ENCODE data around the gene TEX101.
A peak's percentile ranks its signal among the peaks of the same experiment; 100 is the strongest.
"Not testable (repeated sequence)": the region's sequence is repeated elsewhere in the genome, so short reads cannot be mapped to it uniquely, and the experiment has no call there.

The TEX101 gene

DNA sequence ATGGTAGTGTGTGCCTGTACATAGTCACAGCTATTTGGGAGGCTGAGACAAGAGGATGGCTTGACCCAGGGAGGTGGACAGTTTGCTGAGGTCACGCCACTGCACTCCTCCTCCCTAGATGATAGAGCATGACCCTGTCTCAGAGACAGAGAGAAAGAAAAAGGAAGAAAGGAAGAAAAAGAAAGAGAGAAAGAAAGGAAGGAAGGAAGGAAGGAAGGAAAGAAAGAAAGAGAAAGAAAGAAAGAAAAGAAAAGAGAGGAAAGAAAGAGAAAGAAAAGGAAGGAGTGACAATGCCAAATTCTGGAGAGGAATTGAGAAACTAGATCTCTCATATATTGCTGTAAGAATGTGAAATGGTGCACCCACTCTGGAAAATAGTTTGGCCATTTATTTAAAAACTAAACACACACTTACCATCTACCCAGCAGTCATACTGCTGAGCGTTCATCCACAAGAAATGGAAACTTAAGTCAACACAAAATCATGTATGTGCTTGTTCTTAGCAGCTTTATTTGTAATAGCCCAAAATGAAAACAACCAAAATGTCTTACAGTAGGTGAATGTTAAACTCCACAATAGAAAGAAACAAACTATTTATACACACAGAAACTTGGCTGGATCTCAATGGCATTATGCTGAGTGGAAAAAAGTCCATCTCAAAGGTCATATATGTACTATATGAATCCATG is 7.5 kb downstream of the TEX101 start:
- no peak for DNase-seq

DNA sequence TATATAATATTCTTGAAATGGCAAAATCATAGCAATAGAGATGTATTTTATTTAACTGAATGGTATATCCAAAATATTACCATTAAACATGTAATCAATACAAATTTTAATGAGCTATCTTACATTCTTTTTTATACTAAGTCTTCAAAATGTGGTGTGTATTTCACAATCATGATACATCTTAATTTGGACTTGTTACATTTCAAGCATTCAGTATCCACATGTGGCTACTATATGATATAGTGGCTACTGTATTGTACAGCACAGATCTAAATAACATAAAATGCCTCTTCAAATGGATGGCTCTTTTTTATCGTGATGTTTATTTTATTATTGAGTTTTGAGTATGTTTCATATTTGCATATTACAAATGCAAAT is 8.0 kb downstream of the TEX101 start:
- DNase-seq = no peak

DNA sequence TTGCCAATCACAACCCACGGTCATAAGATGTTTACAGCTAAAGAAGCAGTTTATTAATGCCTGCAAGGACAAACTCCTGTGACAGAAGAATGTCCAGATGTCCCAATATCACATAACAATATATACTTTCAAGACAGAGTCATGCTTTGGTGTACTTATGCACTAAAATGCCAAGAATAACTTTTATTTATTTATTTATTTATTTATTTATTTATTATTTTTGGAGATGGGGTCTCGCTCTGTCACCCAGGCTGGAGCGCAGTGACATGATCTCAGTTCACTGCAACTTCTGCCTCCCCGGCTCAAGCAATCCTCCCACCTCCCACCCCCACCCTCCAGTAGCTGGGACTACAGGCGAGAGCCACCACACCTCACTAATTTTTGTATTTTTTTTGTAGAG is 9.1 kb downstream of the TEX101 start:
- DNase-seq = no peak

DNA sequence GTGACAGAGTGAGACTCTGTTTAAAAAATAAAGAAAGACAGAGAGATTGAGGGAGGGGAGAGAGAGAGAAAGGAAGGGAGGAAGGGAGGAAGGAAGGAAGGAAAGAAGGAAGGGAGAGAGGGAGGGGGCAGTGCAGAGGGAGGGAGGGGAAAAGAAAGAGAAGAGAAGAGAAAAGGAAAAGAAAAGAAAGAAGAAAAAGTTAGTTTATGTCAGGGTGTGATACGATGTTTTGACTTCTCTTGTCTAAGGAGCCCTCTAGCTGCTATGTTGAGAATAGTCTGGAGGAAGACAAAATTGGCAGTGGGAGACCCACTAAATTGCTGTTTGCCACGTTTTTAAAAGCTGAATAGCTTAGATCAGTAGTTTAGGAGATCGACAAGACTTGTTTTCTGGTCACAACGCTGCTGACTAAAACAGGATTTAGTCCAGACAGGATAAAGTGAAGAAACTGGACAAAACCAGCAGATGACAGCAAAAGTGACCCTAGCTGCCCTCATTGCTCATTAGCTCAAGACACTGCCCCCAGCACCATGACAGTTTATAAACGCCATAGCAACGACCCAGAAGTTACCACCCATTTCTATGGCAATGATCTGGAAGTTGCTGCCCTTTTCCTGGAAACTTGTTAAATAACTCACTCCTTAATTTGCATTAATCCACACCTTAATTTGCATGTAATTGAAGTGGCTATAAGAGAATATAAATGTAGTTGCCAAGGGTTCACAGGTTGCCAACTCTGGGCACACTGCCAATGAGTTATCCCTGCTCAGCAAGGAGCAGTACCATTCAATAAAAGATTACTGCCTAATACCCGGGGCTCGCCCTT is 11.1 kb downstream of the TEX101 start:
- DNase-seq = no peak

DNA sequence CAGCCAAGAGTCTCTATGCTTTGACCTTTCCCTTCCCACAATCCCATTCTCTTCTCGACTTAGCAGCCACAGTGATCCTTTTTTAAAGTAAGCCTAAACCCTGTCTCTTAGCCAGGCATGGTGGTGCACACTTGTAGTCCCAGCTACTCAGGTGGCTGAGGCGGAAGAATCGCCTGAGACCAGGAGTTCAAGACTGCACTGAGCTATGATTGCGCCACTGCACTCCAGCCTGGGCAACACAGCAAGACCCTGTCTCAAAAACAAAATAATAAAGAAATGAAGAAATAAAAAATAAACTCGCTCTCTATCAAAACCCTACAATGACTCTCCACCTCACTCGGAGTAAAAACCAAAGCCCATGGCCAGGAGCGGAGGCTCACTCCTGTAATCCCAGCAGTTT is 14.7 kb downstream of the TEX101 start:
- no peak for DNase-seq

DNA sequence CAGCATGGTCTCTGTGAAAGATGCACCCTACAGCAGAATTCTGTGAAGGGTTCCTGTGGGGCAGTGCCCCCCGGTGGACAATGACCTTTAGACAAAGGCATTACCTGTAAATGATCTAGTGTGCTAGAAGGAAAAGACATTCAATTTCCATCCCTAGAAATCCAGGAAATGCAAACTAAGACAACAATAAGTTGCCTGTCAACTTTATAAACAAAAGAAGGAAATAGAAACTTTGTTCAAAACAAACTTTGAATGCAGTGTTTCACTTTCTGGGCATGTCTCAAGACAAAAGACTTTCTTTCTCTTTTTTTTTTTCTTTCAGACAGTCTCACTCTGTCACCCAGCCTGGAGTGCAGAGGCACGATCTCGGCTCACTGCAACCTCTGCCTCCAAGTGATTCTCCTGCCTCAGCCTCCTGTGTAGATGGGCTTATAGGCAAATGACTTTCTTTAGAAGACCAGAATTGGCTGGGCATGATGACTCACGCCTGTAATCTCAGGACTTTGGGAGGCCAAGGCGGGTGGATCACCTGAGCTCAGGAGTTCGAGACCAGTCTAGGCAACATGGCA is 15.5 kb downstream of the TEX101 start:
- DNase-seq = no peak

DNA sequence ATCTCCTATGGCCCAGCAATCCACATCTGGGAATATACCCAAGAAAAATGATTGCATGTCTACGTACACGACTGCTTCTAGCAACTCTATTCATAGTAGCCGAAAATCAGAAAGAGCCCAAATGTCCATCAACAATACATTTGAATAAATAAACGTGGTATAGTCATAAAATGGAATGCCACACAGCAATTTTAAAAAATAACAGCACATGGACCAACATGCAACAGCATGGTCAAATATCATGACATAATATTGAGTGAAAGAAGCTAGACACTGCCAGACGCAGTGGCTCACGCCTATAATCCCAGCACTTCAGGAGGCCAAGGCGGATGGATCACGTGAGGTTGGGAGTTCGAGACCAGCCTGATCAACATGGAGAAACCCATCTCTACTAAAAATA is 16.3 kb downstream of the TEX101 start:
- DNase-seq = no peak

DNA sequence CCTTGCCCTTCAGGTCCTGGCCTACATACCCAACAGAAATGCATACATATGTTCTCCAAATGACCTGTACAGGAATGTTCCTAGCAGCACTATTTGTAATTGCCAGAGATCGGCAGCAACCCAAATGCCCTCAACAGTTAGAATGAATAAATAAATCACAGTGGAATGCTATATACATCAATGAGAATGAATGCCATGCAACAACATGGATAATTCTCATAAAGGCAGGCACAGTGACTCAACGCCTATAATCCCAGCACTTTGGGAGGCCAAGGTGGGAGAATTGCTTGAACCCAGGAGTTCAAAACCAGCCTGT is 18.6 kb downstream of the TEX101 start:
- DNase-seq = no peak

DNA sequence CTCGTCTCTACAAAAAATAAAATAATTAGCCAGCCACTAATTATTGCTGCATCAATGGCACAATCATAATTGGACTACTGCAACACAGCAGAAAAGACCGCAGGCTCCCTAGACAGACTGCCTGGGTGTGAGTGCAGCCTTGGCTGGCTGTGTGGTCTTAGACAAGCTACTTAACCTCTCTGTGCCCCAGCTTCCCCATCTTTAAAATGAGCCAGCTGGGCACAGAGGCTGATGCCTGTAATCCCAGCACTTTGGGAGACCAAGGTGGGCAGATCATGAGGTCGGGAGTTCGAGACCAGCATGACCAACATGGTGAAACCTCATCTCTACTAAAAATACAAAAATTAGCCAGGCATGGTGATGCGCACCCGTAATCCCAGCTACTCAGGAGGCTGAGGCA is 19.0 kb downstream of the TEX101 start:
- DNase-seq = no peak

DNA sequence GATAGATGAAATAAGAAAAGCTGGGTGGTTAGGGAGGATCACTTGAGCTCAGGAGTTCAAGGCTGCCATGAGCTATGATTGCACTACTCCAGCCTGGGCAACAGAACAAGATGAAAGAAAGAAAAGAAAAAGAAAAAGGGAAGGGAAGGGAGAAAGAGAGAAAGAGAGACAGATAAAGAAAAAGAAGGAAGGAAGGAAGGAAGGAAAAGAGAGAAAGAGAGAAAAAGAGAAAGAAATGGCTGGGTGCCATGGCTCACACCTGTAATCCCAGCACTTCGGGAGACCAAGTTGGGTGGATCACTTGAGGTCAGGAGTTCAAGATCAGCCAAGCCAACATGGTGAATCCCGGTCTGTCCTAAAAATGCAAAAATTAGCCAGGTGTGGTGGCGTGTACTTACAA is 21.1 kb downstream of the TEX101 start:
- no peak for DNase-seq

DNA sequence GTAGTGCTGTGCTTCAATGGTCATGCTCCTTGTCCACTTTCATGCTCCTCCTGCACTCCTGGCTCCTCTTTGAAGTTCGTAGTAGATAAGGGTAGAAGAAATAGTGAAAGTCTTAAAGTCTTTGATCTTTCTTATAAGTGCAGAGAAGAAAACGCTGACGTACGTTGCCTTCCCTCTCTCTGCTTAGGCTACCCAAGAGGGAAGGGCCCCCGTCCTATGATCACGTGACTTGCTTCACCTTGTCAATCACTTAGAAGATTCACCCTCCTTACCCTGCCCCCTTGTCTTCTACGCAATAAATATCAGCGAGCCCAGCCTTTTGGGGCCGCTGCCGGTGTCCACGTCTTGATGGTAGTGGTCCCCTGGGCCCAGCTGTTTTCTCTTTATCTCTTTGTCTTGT is 22.6 kb downstream of the TEX101 start:
- DNase-seq = not testable (repeated sequence)

DNA sequence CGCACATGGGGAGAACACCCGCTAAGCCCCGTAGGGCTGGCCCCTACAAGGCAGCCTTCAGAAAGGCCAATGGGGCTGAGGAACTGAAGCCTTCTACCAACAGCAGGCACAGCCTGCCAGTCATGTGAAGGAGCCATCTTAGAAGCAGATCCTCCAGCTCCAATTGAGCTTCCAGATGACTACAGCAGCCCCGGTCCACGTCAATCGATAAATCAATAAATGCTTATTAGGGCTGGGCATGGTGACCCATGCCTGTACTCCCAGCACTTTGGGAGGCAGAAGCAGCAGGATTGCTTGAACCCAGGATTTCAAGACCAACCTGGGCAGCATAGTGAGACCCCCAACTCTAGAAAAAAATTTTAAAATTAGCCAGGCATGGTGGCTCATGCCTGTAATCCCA is 23.0 kb downstream of the TEX101 start:
- DNase-seq = no peak

DNA sequence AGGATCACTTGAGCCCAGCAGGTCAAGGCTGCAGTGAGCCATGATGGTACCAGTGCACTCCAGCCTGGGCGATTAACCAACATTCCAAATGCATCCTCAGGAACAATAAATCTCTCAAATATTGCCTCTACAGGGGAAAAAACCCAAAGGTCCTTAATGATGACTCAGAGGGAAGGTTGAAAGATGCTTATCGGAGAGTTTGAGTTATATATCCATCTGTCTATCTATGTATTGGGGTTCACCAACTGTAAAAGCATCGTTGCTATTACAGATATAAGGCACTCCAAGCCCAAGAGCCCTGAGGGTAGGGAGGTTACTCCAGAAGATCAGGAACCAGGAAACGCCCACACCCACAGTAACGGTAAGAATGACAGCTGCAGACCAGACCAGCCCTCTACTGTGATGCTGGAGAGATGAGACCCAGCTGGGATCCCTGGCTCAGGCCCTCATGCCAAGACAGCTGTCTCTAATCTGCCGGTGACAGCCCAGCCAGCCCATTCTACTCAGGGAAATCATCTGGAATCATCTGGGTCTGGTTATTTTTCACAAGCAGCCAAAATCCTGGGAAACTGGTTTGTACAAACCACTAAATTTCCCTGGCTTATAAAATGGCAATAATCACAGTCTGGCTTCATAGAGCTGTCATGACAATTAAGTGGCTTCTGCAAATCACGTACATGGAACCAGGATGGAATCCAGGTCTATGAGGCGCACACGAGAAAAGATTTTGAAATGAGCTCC is 23.8 kb downstream of the TEX101 start:
- peak; percentile 15 for DNase-seq

DNA sequence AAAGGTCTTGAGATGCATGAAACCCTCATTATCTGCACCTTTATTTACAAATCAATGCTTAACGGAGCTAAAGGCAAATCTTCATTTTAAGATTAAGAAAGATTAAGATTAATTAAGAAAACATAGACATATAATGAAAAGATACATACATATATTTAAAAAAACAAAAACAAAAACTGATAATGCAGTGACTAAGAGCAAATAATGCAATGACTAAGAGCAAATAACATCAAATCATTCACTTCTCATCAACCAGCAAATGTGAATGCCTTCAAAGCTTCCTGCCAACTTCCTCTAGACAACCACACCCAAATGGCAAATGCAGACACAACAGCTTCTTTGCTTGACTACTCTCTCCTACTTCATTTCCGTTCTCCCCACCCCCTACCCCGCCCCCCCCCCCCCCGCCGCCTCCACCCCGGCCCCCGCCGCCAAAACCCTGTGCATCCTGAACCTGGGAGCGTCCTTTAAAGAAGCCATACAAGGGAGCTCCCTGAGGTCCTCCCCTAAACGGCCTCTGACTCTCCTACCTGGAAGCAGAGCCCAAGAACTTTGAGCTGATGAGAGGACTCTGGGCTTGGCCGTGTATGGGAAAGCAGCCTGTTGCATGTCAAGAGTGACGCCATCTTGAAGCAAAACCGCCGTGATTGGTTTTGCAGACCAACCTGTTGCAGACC is 24.5 kb downstream of the TEX101 start:
- DNase-seq = no peak

DNA sequence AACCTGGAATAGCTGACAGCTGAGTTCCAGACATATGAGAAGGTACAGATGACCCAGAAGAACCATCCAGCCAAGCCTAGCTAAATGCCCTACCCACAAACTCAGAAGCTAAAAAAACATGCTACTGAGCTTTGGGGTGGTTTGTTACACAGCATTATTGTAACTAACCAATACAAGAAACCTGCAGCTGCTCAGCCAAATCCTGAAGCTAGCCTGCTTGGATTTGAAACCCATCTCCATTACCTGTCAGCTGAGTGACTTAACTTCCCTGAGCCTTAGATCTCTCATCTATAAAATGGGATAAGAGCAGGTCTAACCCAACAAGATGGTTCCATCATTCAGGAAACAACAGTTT is 25.0 kb downstream of the TEX101 start:
- DNase-seq = no peak

DNA sequence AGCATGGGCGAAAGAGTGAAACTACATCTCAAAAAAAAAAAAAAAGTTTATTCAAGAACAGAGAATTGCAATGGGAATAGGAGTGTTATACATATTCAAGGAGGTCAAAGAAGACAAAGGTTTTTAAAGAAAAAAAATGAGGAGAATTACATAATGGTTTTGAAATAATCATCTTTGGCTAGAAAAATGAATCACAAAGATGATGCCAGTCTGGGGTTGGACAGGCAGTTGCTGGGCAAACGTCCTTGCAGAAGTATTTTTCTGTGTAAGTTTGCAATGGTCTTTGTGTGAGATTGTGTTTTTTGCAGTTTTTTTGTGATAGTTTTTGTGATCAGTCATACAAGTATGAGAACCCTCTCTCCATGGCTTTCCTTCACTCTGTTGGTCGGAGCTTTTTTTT is 27.0 kb downstream of the TEX101 start:
- DNase-seq = no peak

DNA sequence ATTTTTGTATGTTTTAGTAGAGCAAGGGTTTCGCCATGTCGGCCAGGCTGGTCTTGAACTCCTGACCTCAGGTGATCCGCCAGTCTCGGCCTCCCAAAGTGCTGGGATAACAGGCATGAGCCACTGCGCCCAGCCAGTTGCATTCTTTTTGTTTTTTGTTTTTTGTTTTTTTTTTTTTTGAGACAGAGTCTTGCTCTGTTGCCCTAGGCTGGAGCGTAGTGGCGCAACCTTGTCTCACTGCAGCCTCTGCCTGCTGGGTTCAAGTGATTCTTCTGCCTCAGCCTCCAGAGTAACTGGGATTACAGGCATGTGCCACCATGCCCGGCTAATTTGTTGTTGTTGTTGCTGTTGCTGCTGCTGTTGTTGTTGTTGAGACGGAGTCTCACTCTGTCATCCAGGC is 29.4 kb downstream of the TEX101 start:
- not testable (repeated sequence) for DNase-seq

DNA sequence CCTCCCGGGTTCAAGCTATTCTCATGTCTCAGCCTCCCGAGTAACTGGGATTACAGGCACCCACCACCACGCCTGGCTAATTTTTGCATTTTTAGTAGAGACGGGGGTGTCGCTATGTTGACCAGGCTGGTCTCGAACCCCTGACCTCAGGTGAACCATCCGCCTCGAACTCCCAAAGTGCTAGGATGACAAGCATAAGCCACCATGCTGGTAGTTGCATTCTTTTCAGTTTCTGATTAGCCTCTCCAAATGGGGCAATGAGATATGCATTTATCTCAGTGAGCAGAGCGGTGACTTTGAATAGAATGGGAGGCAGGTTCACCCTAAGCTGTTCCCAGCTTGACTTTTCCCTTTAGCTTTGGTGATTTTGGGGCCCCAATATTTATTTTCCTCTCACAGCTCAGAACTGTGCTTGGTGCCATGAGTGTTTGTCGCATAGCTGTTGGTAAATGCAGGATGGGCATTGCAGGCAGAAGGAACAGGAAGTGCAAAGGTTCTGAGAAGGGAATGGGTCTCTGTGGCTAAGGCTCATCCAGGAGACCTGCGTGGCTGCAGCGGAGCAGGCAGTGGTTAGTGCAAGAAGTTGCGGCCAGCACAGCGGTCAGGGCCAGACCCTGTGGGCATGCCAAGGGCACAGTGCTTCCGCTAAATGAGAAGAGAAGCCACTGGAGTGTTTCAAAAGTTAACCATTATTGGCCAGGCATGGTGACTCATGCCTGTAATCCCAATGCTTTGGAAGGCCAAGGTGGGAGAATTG is 30.0 kb downstream of the TEX101 start:
- no peak for DNase-seq

DNA sequence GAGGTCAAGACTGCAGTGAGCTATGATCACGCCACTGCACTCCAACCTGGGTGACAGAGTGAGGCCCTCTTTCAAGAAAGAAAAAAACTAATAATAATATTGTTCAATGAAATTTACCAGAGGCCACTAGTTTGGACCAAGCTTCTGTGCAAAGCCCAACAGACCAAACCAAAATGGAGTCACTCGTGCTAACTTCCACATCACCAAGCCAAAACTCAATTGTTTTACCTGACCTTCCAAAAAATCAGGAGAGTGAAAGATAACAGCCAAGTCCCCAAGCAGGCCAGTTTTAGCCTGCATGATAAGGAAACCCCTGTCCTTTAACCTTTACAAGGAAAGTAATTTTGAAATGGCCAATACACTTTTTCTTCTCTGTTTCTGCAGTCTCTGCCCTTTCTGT is 30.7 kb downstream of the TEX101 start:
- DNase-seq = no peak

DNA sequence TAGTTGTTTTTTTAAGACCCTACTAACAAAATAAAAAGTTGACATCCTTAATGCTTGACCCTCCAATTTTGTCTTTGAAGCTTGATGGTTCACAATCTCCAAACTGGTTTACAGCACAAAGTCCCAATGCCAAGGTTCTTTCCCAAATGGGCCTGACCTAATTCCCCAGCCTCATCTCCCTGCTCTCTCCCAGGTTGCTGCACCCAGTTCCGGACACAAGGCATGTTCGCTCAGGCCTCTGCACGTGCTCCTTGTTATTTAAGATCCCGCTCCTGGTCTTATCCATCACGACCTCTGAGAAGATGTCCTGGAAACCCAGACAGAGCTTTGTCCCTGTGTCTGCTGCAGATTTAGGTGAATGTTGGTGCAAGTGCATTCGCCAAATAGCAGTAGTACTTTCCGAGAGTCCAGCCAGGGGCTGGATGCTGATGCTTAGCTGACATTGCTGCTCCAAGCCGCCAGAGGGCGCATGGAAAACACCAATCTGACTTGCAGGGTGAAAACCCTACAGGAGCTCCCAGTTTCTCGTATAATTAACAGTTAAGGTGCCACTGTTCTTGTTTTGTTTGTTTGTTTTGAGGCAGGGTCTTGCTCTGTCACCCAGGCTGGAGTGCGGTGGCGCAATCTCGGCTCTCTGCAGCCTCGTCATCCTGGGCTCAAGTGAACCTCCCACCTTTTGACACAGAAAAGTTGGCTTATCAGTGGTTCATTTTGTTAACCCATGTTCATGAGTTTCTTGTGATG is 32.2 kb downstream of the TEX101 start:
- peak; percentile 59 for DNase-seq

DNA sequence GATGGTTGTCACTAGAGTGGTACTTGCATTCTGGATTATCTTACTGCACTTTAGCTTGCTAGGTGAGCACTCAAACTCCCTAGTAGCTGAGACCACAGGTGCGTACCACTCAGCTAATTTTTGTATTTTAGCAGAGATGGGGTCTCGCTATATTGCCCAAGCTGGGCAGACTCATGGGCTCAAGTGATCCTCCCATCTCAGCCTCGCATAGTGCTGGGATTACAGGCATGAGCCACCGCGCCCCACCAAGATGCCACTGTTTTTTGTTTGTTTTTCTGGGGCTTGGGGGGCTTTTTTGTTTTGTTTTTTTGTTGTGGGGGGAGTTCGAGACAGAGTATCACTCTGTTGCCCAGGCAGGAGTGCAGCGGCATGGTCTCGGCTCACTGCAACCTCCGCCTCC is 33.0 kb downstream of the TEX101 start:
- no peak for DNase-seq

DNA sequence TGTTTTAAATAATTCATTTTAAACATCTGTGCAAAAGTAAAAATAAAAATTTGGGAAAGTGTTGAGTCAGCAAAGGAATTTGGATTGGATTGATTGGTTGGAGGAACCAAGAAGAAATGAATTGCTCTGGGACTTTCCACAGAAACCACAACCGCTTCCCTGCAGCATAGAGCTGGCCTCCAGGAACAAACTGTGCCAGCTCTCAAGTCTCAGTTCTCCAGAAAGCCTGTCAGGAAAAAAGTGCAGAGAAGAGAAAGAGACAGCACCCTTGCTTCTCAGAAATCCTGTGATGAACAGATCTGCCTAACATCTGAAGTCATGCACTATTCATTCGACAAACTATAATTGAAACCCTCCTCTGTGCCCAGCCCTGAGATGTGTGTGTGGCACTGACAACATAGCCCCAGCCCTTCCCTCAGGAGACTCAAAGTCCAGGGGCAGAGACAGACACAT is 35.9 kb downstream of the TEX101 start:
- DNase-seq = no peak
